Nephron (organoid): Measurements from ENCODE around the gene INPP5J.

ENCODE experiments used
- H3K27ac Mint-ChIP-seq, 3 experiments: 2 replicates each; pipeline ENCODE4 v1.8.0; 2020; ENCODE audit warnings: mixed read lengths in 3 of 3, mild to moderate bottlenecking in 2 of 3, moderate library complexity in 1 of 3
- H3K27me3 Mint-ChIP-seq: 2 replicates; pipeline ENCODE4 v1.8.0; 2021; ENCODE audit warnings: low read depth, mild to moderate bottlenecking, moderate library complexity, mixed read lengths
- H3K36me3 Mint-ChIP-seq: 2 replicates; pipeline ENCODE4 v1.8.0; 2020; ENCODE audit warnings: low read depth, mixed read lengths
- H3K4me1 Mint-ChIP-seq: 2 replicates; pipeline ENCODE4 v1.8.0; 2020; ENCODE audit warnings: mixed read lengths
- H3K4me3 Mint-ChIP-seq, 3 experiments: 2 replicates each; pipeline ENCODE4 v1.8.0; 2020; ENCODE audit warnings: mild to moderate bottlenecking in 3 of 3, mixed read lengths in 3 of 3, moderate library complexity in 2 of 3
- H3K9me3 Mint-ChIP-seq: 2 replicates; pipeline ENCODE4 v1.8.0; 2020; ENCODE audit warnings: mixed read lengths
- TF ChIP-seq, protein P1 (sequence below), 3 experiments: fragments of 200-600 bp; sonication (generic); IDR thresholded peaks; one replicate each; pipeline ENCODE4 v1.5.0; 2021; ENCODE audit warnings: antibody characterized with exemption in 3 of 3; ENCODE audit not compliant: unreplicated experiment in 3 of 3

The INPP5J gene

GRCh38 chr22:31121403-31121802 is 1.4 kb upstream of the INPP5J start:
- Mint-ChIP-seq H3K36me3 (no peaks in the 10 kb centered on the region), H3K4me3 (no peak overlapping the region), H3K27me3 (peaks cover 11% of the 10 kb centered on the region), H3K27ac (peak overlapping the region in 1 of 3 experiments; percentile 5), H3K4me1 (peaks cover 22% of the 10 kb centered on the region), H3K9me3 (no peaks in the 10 kb centered on the region)
- TF ChIP-seq, protein P1, sequence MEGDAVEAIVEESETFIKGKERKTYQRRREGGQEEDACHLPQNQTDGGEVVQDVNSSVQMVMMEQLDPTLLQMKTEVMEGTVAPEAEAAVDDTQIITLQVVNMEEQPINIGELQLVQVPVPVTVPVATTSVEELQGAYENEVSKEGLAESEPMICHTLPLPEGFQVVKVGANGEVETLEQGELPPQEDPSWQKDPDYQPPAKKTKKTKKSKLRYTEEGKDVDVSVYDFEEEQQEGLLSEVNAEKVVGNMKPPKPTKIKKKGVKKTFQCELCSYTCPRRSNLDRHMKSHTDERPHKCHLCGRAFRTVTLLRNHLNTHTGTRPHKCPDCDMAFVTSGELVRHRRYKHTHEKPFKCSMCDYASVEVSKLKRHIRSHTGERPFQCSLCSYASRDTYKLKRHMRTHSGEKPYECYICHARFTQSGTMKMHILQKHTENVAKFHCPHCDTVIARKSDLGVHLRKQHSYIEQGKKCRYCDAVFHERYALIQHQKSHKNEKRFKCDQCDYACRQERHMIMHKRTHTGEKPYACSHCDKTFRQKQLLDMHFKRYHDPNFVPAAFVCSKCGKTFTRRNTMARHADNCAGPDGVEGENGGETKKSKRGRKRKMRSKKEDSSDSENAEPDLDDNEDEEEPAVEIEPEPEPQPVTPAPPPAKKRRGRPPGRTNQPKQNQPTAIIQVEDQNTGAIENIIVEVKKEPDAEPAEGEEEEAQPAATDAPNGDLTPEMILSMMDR (IDR thresholded peaks at IDR 0.05; ENCODE audit: unreplicated experiment in 3 of 3), result no peak

DNA sequence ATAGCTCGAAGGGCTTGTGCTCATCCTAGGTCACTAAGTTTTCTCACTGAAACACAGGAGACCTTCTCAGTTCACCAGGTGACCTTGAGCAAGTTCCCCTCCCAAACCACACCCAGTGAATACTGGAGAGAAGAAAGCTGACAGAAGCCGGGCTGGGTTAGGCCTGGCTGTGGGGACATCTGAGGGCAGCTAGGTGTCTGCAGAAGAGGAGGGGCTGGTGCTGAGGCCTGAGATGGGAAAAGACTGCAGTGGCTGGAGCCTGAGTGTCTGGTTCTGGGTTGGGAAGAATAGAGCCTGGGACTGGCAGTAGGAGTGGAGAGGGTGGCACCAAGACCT is 602 bp upstream of the INPP5J start:
- Mint-ChIP-seq H3K4me1 (peaks cover 22% of the 10 kb centered on the region), H3K27me3 (peaks cover 11% of the 10 kb centered on the region), H3K27ac (peak overlapping the region in 1 of 3 experiments; percentile 58), H3K4me3 (peak overlapping the region; percentile 56 to 65 (median 59)), H3K9me3 (no peaks in the 10 kb centered on the region), H3K36me3 (no peaks in the 10 kb centered on the region)
- TF ChIP-seq, protein P1 (IDR thresholded peaks at IDR 0.05; ENCODE audit: unreplicated experiment in 3 of 3), result no peak

- no peaks in the 10 kb centered on the region for H3K36me3 Mint-ChIP-seq
- H3K27me3 Mint-ChIP-seq, result peaks cover 11% of the 10 kb centered on the region
- peak overlapping the region; percentile 55 to 79 (median 78) for H3K4me3 Mint-ChIP-seq
- TF ChIP-seq, protein P1 (IDR thresholded peaks at IDR 0.05; ENCODE audit: unreplicated experiment in 3 of 3), result no peak
- peak overlapping the region in 1 of 3 experiments; percentile 66 for H3K27ac Mint-ChIP-seq
- H3K4me1 Mint-ChIP-seq, result peaks cover 21% of the 10 kb centered on the region
- no peaks in the 10 kb centered on the region for H3K9me3 Mint-ChIP-seq
Observed at GRCh38 chr22:31123292-31123602, 481 bp downstream of the INPP5J start.

DNA sequence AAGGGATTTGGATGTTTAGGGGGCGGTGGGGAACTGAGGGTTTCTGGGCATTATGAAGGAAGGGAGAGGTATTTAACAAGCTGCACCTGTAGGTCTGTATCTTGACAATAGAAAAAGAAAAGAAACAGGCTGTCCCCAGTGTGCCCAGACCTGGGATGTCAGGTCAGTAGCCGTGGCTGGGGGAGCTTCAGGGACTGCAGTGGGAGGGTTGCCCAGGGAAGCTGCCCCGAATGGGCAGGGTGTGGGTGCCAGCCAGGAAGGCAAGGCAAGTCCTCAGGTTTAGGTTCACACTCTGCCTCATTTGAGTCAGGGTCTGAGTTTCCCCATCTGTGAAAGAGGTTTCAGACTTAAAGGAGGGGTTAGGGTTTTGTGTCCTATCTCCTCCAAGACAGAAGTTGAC is 1.5 kb downstream of the INPP5J start:
- no peaks in the 10 kb centered on the region for H3K9me3 Mint-ChIP-seq
- no peaks in the 10 kb centered on the region for H3K36me3 Mint-ChIP-seq
- peaks cover 8% of the 10 kb centered on the region for H3K27me3 Mint-ChIP-seq
- no peak overlapping the region for H3K27ac Mint-ChIP-seq
- peaks cover 11% of the 10 kb centered on the region for H3K4me1 Mint-ChIP-seq
- TF ChIP-seq, protein P1 (IDR thresholded peaks at IDR 0.05; ENCODE audit: unreplicated experiment in 3 of 3), result no peak
- H3K4me3 Mint-ChIP-seq, result peak overlapping the region; percentile 3 to 35 (median 6)

DNA sequence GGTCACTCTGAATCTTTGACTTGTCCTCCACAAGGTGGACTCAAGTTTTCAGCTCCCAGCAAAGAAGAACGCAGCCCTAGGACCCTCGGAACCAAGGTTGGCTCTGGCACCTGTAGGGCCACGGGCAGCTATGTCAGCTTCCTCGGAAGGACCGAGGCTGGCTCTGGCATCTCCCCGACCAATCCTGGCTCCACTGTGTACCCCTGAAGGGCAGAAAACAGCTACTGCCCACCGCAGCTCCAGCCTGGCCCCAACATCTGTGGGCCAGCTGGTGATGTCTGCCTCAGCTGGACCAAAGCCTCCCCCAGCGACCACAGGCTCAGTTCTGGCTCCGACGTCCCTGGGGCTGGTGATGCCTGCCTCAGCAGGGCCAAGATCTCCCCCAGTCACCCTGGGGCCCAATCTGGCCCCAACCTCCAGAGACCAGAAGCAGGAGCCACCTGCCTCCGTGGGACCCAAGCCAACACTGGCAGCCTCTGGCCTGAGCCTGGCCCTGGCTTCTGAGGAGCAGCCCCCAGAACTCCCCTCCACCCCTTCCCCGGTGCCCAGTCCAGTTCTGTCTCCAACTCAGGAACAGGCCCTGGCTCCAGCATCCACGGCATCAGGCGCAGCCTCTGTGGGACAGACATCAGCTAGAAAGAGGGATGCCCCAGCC is 2.2 kb downstream of the INPP5J start:
- Mint-ChIP-seq H3K36me3 (no peaks in the 10 kb centered on the region), H3K27ac (no peak overlapping the region), H3K27me3 (peaks cover 8% of the 10 kb centered on the region), H3K4me3 (no peak overlapping the region), H3K4me1 (peaks cover 7% of the 10 kb centered on the region), H3K9me3 (no peaks in the 10 kb centered on the region)
- TF ChIP-seq, protein P1 (IDR thresholded peaks at IDR 0.05; ENCODE audit: unreplicated experiment in 3 of 3), result no peak

DNA sequence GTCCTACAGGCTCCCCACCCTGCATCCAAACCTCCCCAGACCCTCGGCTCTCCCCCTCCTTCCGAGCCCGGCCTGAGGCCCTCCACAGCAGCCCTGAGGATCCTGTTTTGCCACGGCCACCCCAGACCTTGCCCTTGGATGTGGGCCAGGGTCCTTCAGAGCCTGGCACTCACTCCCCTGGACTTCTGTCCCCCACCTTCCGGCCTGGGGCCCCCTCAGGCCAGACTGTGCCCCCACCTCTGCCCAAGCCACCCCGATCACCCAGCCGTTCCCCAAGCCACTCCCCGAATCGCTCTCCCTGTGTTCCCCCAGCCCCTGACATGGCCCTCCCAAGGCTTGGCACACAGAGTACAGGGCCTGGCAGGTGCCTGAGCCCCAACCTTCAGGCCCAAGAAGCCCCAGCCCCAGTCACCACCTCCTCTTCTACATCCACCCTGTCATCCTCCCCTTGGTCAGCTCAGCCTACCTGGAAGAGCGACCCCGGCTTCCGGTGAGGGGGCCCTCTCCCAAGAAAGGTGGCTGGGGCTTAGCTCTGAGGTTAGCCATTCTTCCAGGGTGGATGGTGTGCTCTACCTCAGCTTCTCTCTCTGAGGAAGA is 2.9 kb downstream of the INPP5J start:
- Mint-ChIP-seq H3K27me3 (peaks cover 8% of the 10 kb centered on the region), H3K9me3 (no peaks in the 10 kb centered on the region), H3K4me1 (no peaks in the 10 kb centered on the region), H3K36me3 (no peaks in the 10 kb centered on the region), H3K27ac (no peak overlapping the region), H3K4me3 (no peak overlapping the region)
- TF ChIP-seq, protein P1 (IDR thresholded peaks at IDR 0.05; ENCODE audit: unreplicated experiment in 3 of 3), result no peak
